Measurements from ENCODE around the gene TTC5. TPM values are rescaled to one million over a fixed set of nuclear protein-coding genes. Genes with fewer than 3 reads are reported as not detected.
A peak's percentile ranks its signal among the peaks of the same experiment; 100 is the strongest.

The TTC5 gene
- total RNA-seq, 1 donor from 2014 or later = 10.5 TPM

- no peak for DNase-seq (ENCODE audit: low read depth)
- no peak for TF ChIP-seq CTCF (IDR thresholded peaks at IDR 0.05; ENCODE audit: insufficient read depth, low read length, severe bottlenecking)
- no peak overlapping the region for H3K4me3 ChIP-seq (ENCODE audit: low read depth, low read length)
- no peaks in the 10 kb centered on the region for H3K27me3 ChIP-seq (ENCODE audit: control insufficient read depth, insufficient read depth, low read length)
- peaks cover 1% of the 10 kb centered on the region for H3K36me3 ChIP-seq (ENCODE audit: control insufficient read depth, insufficient read depth, low read length)
- FAIRE-seq = no peak
Measured at GRCh38 chr14:20333494-20333841, 27.7 kb upstream of the TTC5 start.

- Histone ChIP-seq H3K27me3 (ENCODE audit: control insufficient read depth, insufficient read depth, low read length) (no peaks in the 10 kb centered on the region), H3K4me3 (ENCODE audit: low read depth, low read length) (peak within 1 kb of the TSS; percentile 46), H3K36me3 (ENCODE audit: control insufficient read depth, insufficient read depth, low read length) (peaks cover 1% of the 10 kb centered on the region)
- no peak for TF ChIP-seq CTCF (IDR thresholded peaks at IDR 0.05; ENCODE audit: insufficient read depth, low read length, severe bottlenecking)
- DNase-seq (ENCODE audit: low read depth) (peak; percentile 94), FAIRE-seq (peak; percentile 58)
Measured at GRCh38 chr14:20332788-20333493, 27.2 kb upstream of the TTC5 start, which contains the start of gene CCNB1IP1. Gene CCNB1IP1 (minus strand): TSS chr14:20333279. CDS start chr14:20316523, 16,756 bp downstream.

- no peak for FAIRE-seq
- Histone ChIP-seq H3K4me3 (ENCODE audit: low read depth, low read length) (peak overlapping the region; percentile 46), H3K36me3 (ENCODE audit: control insufficient read depth, insufficient read depth, low read length) (peaks cover 1% of the 10 kb centered on the region), H3K27me3 (ENCODE audit: control insufficient read depth, insufficient read depth, low read length) (no peaks in the 10 kb centered on the region)
- no peak for TF ChIP-seq CTCF (IDR thresholded peaks at IDR 0.05; ENCODE audit: insufficient read depth, low read length, severe bottlenecking)
- no peak for DNase-seq (ENCODE audit: low read depth)
Measured at GRCh38 chr14:20332431-20332787, 26.7 kb upstream of the TTC5 start.

- Histone ChIP-seq H3K4me3 (ENCODE audit: low read depth, low read length) (no peak overlapping the region), H3K36me3 (ENCODE audit: control insufficient read depth, insufficient read depth, low read length) (peaks cover 3% of the 10 kb centered on the region), H3K27me3 (ENCODE audit: control insufficient read depth, insufficient read depth, low read length) (no peaks in the 10 kb centered on the region)
- TF ChIP-seq CTCF (IDR thresholded peaks at IDR 0.05; ENCODE audit: insufficient read depth, low read length, severe bottlenecking) = no peak
- FAIRE-seq (no peak), DNase-seq (ENCODE audit: low read depth) (no peak)
Measured at GRCh38 chr14:20331053-20331613, 25.4 kb upstream of the TTC5 start.

- Histone ChIP-seq H3K36me3 (ENCODE audit: control insufficient read depth, insufficient read depth, low read length) (peaks cover 5% of the 10 kb centered on the region), H3K27me3 (ENCODE audit: control insufficient read depth, insufficient read depth, low read length) (no peaks in the 10 kb centered on the region), H3K4me3 (ENCODE audit: low read depth, low read length) (no peak overlapping the region)
- DNase-seq (ENCODE audit: low read depth) (no peak), FAIRE-seq (no peak)
- TF ChIP-seq CTCF (IDR thresholded peaks at IDR 0.05; ENCODE audit: insufficient read depth, low read length, severe bottlenecking) = no peak
Measured at GRCh38 chr14:20329355-20329754, 23.6 kb upstream of the TTC5 start.
